Lung (tissue), 12 donors: Measurements from ENCODE around the gene CD247. TPM values are rescaled to one million over a fixed set of nuclear protein-coding genes. Genes with fewer than 3 reads are reported as not detected.

ENCODE experiments used
- ATAC-seq: fragments of 200-7000 bp; cut with Tn5 transposase; one replicate; pipeline ENCODE4 v1.9.1; 2020; ENCODE audit warnings: moderate number of reproducible peaks; ENCODE audit not compliant: insufficient read depth, low FRiP score
- DNase-seq, 3 donors: peaks; one replicate each; pipeline ENCODE4 v3.0.0-alpha.2; 2013 to 2017
- H3K27ac ChIP-seq, 2 donors: one replicate each; pipeline ENCODE4 v1.5.1; 2013; ENCODE audit warnings: mild to moderate bottlenecking in 2 of 2, moderate library complexity in 2 of 2, control low read depth in 1 of 2, inconsistent platforms in 1 of 2, low read depth in 1 of 2, low read length in 1 of 2
- H3K27me3 ChIP-seq, 3 donors: one replicate each; pipeline ENCODE4 v1.5.1; 2013; ENCODE audit warnings: low read length in 2 of 3; ENCODE audit not compliant: control insufficient read depth in 3 of 3, insufficient read depth in 3 of 3
- H3K36me3 ChIP-seq, 4 donors: one replicate each; pipeline ENCODE4 v1.5.1; 2013; ENCODE audit warnings: low read length in 4 of 4, mild to moderate bottlenecking in 1 of 4, moderate library complexity in 1 of 4; ENCODE audit not compliant: control insufficient read depth in 4 of 4, insufficient read depth in 4 of 4
- H3K4me1 ChIP-seq, 5 donors: one replicate each; pipeline ENCODE4 v1.5.1; 2013; ENCODE audit warnings: low read length in 5 of 5, mild to moderate bottlenecking in 2 of 5, moderate library complexity in 1 of 5; ENCODE audit not compliant: control insufficient read depth in 5 of 5, insufficient read depth in 5 of 5
- H3K4me3 ChIP-seq: one replicate; pipeline ENCODE4 v1.5.1; 2013; ENCODE audit warnings: mild to moderate bottlenecking, control low read depth, moderate library complexity
- H3K9ac ChIP-seq, 2 donors: one replicate each; pipeline ENCODE4 v1.5.1; 2013; ENCODE audit warnings: low read length in 2 of 2, control low read depth in 1 of 2; ENCODE audit not compliant: insufficient read depth in 1 of 2
- H3K9me3 ChIP-seq, 4 donors: one replicate each; pipeline ENCODE4 v1.5.1; 2013; ENCODE audit warnings: low read length in 3 of 4, mild to moderate bottlenecking in 1 of 4, moderate library complexity in 1 of 4; ENCODE audit not compliant: control insufficient read depth in 4 of 4, insufficient read depth in 3 of 4
- WGBS, 2 donors: extraction: QIAGEN DNeasy Blood & Tissue Kit; methylation state at CpG; one replicate each; pipeline ENCODE4 v1.1.7; 2013; 5-methylcytosine and 5-hydroxymethylcytosine counted together
- polyA plus RNA-seq, 2 donors: library from polyadenylated mRNA; stranded (reverse); fragments of 200-250 nt; gene quantifications; one replicate each; pipeline ENCODE4 v1.2.1, GENCODE V29; 2013
- total RNA-seq, 2 donors: library from RNA; depleted of rRNA in 1 of 2; stranded (reverse); fragments of >200 nt in 1 of 2; gene quantifications; one replicate each; pipeline ENCODE4 v1.2.1, GENCODE V29; 2014 to 2021
- TF ChIP-seq, protein P1 (sequence below): IDR thresholded peaks from 2 replicates; pipeline ENCODE4 v1.5.1; 2012; ENCODE audit warnings: mild to moderate bottlenecking; ENCODE audit errors: control extremely low read depth, extremely low read depth
- donor health status: control.
- donor health status: control.
- donor health status: Bipolar disorder and iron deficiency.
- donor health status: healthy.
- donor health status: DM: yes; HTN: yes; CAD: no.

CD247 gene
- total and polyA plus RNA-seq, 4 donors, result 3.4 to 5.9 (median 3.8) TPM

DNA sequence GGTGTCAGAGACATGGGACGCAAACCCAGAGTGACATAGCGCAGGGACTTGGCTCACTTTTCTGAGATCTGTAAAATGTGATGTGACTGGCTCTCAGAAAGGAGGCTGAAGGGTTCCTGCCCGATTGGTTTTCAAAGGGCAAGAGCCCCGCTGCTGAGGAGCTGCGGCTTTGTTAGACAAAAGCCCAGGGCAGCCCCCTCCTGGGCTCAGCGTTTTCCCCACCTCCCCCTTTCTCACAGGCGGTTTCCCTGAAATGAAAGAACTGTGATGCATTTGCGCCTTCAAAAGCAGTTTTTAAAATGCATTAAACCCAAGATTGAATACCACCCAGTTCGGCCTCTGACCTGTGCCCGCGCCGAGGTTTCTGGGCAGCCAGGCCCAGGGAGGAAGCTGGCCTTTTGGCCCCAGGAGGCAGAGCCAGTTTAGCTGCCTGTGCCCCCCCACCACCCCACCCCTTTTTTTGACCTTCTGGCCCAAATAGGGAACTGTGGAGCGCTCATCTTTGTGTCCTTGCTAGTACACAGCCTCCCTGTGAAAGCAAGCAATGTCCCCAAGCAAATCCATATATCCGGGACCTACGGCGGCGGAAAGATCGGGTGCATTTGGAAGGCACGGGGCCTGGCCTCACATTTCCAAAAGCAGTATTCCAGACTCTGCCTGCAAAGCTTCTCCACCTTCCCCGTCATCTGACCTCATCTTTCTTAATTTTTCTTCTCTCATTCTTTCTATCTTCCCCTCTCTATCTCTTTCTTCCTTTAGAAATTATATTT, 28.6 kb downstream of the CD247 start:
- H3K9ac ChIP-seq, result no peak overlapping the region
- peaks cover 0 to 4% (median 0%) of the 10 kb centered on the region in 3 donors for H3K27me3 ChIP-seq
- H3K4me3 ChIP-seq, result no peak overlapping the region
- TF ChIP-seq, protein P1, sequence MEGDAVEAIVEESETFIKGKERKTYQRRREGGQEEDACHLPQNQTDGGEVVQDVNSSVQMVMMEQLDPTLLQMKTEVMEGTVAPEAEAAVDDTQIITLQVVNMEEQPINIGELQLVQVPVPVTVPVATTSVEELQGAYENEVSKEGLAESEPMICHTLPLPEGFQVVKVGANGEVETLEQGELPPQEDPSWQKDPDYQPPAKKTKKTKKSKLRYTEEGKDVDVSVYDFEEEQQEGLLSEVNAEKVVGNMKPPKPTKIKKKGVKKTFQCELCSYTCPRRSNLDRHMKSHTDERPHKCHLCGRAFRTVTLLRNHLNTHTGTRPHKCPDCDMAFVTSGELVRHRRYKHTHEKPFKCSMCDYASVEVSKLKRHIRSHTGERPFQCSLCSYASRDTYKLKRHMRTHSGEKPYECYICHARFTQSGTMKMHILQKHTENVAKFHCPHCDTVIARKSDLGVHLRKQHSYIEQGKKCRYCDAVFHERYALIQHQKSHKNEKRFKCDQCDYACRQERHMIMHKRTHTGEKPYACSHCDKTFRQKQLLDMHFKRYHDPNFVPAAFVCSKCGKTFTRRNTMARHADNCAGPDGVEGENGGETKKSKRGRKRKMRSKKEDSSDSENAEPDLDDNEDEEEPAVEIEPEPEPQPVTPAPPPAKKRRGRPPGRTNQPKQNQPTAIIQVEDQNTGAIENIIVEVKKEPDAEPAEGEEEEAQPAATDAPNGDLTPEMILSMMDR, result no peak
- no peak for DNase-seq
- H3K27ac ChIP-seq, result no peak overlapping the region
- WGBS, 2 donors, result 86 to 92% methylated on average over 20 of the region's 20 CpGs
- H3K36me3 ChIP-seq, result no peaks in the 10 kb centered on the region
- peaks cover 0 to 14% (median 4%) of the 10 kb centered on the region in 5 donors for H3K4me1 ChIP-seq
- H3K9me3 ChIP-seq, result no peaks in the 10 kb centered on the region
- no peak for ATAC-seq

DNA sequence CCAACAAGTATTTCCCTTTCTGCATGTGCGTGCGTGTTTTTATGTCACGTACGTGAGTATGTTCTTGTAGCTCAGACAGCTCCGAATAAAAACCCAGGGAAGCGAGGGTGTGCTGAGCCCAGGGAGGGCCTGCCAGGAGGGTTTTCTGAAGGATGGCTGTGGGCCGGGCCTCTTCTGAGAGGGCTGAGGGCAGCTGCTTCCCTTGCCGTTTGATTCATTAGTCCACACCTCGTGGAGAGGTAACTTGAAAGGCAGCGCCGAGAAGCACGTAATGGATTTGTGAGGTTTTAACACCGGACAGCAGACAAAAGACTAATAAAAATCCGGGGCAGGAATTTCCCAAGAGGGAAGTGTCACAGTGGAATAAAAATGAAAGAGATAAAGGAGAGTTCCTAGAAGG, 29.5 kb downstream of the CD247 start:
- Histone ChIP-seq H3K4me1 (peaks cover 0 to 14% (median 4%) of the 10 kb centered on the region in 5 donors), H3K27ac (no peak overlapping the region), H3K27me3 (no peaks in the 10 kb centered on the region), H3K4me3 (no peak overlapping the region), H3K36me3 (no peaks in the 10 kb centered on the region), H3K9ac (no peak overlapping the region), H3K9me3 (no peaks in the 10 kb centered on the region)
- TF ChIP-seq, protein P1, result no peak
- no peak for ATAC-seq
- DNase-seq, result peak in 2 of 3 donors; percentile 32
- 47 to 57% methylated on average over 14 of the region's 14 CpGs for WGBS, 2 donors

DNA sequence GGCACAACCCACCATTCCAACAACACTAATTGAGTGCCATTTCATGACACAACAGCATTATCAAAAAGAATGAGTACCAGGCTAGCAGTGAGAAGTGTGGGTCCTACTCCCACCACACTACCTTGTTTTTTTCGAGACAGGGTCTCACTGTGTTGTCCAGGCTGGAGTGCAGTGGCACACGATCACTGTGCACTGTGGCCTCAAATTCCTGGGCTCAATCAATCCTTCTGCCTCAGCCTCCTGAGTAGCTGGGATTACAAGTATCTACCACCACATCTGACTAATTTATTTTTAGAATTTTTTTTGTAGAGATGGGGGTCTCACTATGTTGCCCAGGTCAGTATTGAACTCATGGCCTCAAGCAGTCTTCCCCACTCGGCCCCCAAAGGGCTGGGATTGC, 30.7 kb downstream of the CD247 start:
- H3K4me3 ChIP-seq, result no peak overlapping the region
- TF ChIP-seq, protein P1, result no peak
- ATAC-seq (no peak), DNase-seq (no peak)
- 94 to 96% methylated on average over 3 of the region's 3 CpGs for WGBS, 2 donors
- no peaks in the 10 kb centered on the region for H3K36me3 ChIP-seq
- H3K4me1 ChIP-seq, result peaks cover 0 to 14% (median 4%) of the 10 kb centered on the region in 5 donors
- H3K27me3 ChIP-seq, result no peaks in the 10 kb centered on the region
- H3K9ac ChIP-seq, result no peak overlapping the region
- H3K27ac ChIP-seq, result no peak overlapping the region
- H3K9me3 ChIP-seq, result no peaks in the 10 kb centered on the region
